NCI-H510A (cell line): Measurements from ENCODE around the gene F11R.
"Not testable (repeated sequence)": the region's sequence is repeated elsewhere in the genome, so short reads cannot be mapped to it uniquely, and the experiment has no call there.

Source experiments
- DNase-seq: peaks from one replicate; lab custom pipeline; 2025; lab: John Stamatoyannopoulos, UW

The F11R gene

DNA sequence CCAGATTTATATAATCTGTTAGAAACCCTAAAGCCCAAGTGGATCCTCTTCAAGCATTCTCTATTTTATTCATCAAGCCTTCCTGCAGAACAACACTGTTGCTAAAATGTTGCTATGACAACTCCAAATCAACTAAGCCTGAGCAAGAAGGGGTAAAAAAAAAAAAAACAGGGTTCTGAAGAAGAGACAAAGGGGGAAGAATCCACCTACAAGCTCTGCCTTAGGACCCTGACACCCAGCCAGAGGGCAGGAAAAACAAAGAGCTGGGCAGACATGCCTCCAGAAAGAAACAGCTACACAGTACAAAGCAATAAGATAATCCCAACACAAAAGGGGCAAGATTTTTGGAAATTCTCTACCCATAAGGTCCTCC, 23.6 kb upstream of the F11R start:
- DNase-seq = no peak

- no peak for DNase-seq
These were observed 18.6 kb upstream of the F11R start for GRCh38 chr1:161039546-161039945.

GRCh38 chr1:161039154-161039545, 18.2 kb upstream of the F11R start:
- DNase-seq = no peak

DNA sequence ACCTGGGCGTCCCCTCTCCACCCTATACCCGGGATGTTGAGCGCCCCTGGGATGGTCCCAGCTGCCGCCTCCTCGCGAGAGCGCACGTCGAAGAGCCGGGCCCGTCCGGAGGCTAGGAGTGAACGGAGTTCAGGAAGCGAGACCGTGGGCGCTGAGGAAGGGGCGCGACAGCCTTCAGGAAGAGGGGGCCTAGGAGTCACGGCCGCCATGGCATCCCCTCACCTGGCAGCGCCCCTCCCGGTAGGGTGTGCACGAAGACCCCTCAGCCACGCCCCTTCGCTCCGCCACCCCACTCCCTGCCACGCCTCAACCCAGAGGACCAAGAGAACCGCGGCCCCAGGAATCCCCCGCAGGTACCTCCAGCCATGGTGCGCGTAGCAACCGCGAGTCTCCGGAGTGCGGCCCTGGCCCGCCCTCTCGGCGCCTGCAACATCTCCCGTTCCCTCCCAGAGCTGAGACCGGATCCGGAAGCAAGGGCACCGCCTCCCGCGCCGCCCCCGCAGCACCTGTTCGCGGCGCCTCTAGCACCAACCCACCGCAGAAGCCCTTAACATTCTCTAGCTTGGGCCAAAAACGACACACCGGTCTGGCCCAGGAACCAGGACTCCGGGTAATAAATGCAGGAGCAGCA, 17.7 kb upstream of the F11R start, which contains the start of gene TSTD1:
TSTD1 (minus strand) TSS at position 442 of the 631 bp plus-strand sequence; CDS start at position 367, 75 bp downstream.
- peak; percentile 80 for DNase-seq

DNA sequence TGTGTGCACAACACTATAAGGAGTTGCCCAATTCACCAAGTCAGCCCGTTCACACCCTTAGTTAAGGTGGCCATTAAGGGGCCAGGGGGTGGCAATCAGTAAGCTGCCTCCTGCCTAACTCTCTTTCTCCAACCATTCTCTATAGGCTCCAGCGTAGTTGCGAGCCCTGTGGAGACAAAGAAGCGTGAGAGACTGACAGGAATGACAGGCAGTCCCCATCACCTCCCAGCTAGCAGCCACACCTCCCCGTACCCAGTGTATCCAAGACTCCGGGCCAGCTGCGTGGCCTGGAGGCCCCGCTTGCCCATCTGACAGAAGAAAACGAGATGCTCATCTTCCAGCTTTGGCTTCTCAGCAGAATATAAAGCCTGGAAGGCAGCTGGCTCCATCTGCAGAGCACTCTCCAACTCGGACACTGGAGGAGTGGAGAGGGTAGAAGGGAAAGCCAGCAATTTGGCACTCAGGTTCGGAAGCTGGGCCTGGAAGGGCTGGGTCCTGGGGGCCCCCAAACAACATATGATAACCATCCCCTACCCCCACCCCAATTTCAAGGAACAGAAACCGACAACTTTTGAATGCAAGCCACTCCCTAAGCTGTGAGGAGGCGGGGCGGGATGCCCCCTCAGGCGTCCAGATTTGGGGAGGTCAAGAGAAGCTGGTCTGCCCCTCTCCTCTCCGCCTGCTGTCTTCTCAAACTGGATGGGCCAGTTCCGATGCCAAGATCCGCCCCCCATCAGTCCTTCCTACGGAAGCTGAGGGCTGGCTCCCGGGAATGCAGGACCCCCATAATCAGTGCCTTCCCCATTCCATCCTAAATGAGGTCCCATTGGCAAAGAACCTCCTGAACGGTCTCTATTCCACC, 16.9 kb upstream of the F11R start:
- DNase-seq = no peak

- DNase-seq = no peak
These were observed 12.8 kb upstream of the F11R start for GRCh38 chr1:161033751-161034150.

DNA sequence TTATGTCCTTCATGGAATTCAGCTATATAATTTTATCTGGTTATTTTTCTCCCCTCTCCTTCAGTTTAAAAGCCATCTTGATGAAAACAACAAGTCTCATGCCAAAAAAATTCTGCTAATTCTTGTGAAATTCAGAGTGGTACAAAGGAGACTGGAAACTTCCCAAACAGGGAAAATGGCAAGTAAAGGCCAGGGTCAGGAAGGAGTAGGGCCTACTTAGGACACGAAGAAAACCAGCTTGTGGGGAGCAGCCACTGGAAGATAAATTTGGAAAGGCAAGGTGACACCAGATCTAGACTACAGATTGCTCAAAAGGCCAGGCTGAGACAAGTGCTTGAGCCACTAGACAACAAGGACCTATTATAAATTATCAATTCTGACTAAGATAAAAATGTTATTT, 11.5 kb upstream of the F11R start:
- no peak for DNase-seq

DNA sequence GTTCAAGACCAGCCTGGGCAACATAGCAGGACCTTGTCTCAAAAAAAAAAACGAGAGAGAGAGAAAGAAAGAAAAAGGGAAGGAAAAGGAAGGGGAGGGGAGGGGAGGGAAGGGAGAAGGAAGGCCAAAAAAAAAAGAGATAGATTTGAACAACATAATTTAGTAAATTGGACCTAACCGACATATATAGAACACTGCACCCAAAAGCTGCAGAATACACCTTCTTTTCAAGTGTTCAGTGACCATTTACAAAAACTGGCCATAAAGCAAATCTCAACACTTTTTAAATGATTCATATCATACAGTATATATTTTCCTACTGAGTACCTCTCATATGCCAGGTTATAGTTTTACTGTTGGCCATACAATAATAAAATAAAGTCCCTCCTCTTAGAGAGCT, 10.9 kb upstream of the F11R start:
- DNase-seq = no peak

DNA sequence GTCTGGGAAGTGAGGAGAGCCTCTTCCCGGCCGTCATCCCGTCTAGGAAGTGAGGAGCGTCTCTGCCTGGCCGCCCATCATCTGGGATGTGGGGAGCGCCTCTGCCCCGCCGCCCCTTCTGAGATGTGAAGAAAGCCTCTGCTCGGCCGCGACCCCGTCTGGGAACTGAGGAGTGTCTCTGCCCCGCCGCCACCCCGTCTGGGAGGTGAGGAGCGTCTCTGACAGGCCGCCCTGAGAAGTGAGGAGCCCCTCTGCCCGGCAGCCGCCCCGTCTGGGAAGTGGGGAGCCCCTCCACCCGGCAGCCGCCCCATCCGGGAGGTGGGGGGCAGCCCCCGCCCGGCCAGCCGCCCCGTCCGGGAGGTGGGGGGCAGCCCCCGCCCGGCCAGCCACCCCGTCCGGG, 8.5 kb upstream of the F11R start:
- not testable (repeated sequence) for DNase-seq

GRCh38 chr1:161026954-161027353, 6.0 kb upstream of the F11R start:
- not testable (repeated sequence) for DNase-seq

DNA sequence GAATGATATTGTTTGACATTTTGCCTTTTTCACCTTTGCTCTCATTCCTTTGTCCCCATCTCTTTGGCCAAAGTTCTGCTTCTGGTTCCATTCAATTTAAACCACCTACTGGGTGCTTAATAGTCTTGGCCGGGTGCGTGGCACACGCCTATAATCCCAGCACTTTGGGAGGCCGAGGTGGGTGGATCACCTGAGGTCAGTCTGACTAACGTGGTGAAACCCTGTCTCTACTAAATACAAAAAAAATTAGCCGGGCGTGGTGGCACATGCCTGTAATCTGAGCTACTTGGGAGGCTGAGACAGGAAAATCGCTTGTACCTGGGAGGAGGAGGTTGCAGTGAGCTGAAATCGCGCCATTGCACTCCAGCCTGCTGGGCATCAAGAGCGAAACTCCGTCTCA, 1.5 kb upstream of the F11R start:
- not testable (repeated sequence) for DNase-seq

DNA sequence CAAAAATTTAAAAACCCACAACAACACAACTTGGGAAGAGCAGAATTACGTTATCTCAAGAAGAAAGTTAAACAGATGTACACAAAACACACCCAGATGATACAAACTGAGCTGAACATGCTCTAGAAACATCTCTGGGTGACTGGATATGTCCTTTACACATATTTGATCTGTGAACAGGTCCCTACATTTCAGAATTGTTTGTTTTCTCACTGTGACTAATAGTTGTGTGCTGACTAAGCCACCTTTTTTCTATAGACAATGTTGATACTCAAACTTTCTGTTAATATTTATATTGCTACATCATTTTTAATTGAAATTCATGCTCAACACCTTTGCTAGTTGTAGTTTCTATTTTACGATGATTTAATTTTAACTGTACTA, 1.0 kb upstream of the F11R start:
- no peak for DNase-seq

DNA sequence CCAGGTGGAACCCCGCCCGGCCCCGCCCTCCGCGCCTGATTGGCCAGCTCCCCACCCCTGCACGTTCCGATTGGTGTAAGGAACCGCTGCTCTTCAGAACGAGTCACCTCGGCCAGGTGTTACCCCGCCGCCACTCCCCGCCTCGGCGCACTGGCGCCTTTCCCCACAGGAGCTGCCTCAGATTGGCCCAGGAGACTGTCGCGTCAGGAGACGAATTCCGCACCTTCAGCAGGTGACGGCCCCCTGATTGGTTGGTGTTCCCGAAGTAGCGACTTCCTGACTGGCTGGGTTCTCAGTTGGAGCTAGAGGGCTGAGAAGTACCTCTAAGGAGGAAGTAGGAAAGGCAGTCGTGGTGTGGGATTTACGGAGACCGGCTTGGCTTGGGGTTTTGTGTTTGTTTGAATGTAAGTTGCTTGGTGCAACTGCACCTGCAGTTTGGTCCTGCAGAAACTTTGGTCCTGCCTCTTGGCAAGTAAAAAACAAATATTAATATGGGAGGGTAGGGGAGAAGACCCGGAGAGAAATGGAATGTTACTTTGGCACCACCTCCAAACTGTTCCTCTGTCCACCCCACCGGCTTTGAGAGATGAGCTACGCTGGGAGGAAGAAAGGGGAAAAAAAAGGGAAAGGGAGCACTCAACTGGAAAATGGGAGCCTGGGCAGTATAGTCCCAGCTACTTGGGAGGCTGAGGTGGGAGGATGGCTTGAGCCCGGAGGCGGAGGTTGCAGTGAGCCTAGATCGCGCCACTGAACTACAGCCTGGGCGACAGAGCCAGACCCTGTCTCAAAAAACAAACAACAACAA, 415 bp upstream of the F11R start:
- DNase-seq = peak; percentile 97

- no peak for DNase-seq
These were observed 1.0 kb downstream of the F11R start for GRCh38 chr1:161019751-161020495.

GRCh38 chr1:161019111-161019660, 1.8 kb downstream of the F11R start:
- not testable (repeated sequence) for DNase-seq

DNA sequence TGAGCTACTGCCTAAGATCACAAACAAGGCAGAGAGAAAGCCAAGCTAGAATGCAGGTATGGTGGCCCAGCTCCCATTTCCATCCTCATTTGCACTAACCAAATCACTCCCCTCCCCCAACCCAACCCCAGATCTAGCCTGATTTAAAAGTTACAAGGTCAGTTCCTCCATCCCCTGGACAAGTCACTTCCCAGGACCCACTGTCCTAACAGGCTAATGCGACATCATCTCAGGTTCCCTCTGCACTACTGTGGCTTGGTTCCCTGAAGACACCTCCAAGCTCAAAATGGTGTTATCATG, 2.4 kb downstream of the F11R start:
- DNase-seq = no peak

- DNase-seq = no peak
These were observed 3.0 kb downstream of the F11R start for GRCh38 chr1:161017756-161018630.

DNA sequence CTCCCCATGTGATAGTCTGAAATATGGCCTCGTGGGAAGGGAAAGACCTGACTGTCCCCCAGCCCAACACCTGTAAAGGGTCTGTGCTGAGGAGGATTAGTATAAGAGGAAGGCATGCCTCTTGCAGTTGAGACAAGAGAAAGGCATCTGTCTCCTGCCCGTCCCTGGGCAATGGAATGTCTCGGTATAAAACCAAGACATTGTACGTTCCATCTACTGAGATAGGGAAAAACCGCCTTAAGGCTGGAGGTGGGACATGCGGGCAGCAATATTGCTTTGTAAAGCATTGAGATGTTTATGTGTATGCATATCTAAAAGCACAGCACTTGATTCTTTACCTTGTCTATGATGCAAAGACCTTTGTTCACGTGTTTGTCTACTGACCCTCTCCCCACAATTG, 3.8 kb downstream of the F11R start:
- not testable (repeated sequence) for DNase-seq

- DNase-seq = not testable (repeated sequence)
These were observed 4.3 kb downstream of the F11R start for GRCh38 chr1:161016683-161017082.

DNA sequence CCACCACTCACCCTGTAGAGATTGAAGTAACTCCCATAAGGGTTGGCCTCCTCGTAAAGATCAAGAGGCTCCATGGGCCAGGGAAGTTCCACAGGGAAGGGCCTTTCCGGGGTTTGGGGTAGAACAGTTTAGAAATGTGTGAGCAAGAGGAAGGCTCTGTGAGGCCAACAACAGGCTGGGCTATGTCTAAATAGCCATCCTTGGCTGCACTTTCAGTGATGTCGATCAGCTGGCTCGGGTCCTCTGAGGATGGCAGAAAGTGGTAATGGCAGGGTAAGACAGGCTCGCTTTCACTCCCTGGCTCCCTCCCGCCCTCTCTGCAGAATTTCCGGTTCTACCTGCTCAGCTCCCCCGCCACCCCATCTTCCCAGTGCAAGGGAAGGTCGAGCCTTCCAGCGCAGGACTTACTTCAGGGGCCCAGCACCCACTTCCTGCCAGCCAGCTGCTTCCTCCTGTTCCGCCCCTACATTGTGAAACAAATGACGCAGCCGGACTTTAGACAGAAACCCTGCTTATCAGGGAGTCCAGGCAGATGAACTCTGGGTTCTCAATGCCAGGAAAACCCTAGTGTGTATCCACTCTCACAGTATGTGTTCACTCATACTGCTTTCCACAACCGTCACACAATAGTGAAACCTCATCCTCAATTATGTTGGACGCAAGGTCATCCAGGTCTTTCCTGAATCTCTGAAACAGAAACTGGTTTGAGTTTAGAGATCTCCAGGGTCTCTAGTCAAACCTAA, 7.3 kb downstream of the F11R start:
- peak; percentile 66 for DNase-seq
